A375 (cell line): ENCODE data around the gene ITGB3. TPM values are rescaled to one million over a fixed set of nuclear protein-coding genes. Genes with fewer than 3 reads are reported as not detected.

Experiments
- small RNA-seq: library from RNA; depleted of rRNA; stranded (forward); fragments of <200 nt; gene quantifications from one replicate; pipeline ENCODE3, GENCODE V24; 2014
- total RNA-seq: library from RNA; depleted of rRNA; stranded (reverse); fragments of >200 nt; shearing (Covaris generic); gene quantifications from 2 replicates; pipeline ENCODE4 v1.2.3, GENCODE V29; 2014; rRNA removed

ITGB3 gene
- total RNA-seq = 94.5 and 96.8 TPM in 2 replicates

DNA sequence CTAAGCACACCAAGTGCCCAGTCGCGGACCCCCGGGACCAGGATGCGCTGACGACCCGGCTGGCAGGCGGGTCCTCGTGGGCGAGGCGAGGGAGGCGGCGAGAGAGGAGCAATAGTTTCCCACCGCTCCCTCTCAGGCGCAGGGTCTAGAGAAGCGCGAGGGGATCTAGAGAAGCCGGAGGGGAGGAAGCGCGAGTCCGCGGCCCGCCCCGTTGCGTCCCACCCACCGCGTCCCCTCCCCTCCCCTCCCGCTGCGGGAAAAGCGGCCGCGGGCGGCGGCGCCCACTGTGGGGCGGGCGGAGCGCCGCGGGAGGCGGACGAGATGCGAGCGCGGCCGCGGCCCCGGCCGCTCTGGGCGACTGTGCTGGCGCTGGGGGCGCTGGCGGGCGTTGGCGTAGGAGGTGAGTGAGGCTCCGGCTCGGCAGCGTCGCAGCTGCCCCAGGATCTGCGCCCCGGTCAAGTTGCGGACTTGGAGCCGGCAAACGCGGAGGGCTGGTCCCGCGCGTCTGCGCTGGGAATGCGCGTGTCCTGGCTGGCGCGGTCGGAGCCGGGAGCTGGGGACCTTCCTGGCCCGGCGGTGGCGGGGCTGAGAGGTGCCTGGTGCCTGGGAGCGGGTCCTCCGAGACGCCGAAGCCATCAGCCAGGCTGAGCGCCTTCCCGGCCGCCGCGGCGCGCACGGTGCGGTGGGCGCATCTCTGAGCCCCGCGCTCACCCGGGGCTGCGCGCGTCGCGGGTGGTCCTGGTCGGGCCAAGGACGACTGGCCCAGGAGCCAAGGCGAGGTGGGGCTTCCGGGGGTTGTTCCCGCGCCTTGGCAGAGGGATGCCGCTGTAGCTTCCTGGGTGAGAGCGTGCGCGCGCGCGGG, at the start of gene ITGB3:
Gene ITGB3, plus strand, starts transcription at position 287 of the 862 bp plus-strand sequence. Its CDS starts 35 bp downstream, at position 322.

GRCh38 chr17:47208744-47209488, 44.7 kb upstream of the ITGB3 start, which contains the start of gene MYL4:
TSS of gene MYL4 (plus strand) at chr17:47209348. CDS start at chr17:47209423, 75 bp downstream.

GRCh38 chr17:47323382-47324223, 70.0 kb downstream of the ITGB3 start, which contains the start of gene EFCAB13:
TSS of gene EFCAB13 (plus strand) at chr17:47323955. CDS start at chr17:47328354, 4,399 bp downstream.

Small RNAs within 50 kb of the gene (small RNA-seq; reads per million reads assigned to genes)
- gene RNU7-186P = not detected

Other genes starting within 250 kb of the ITGB3 start
- gene CDC27, start 64.5 kb upstream of the ITGB3 start, total RNA-seq = 71.1 and 85.8 TPM in 2 replicates
- not detected in 2 replicates for gene MYL4, start 44.5 kb upstream of the ITGB3 start, total RNA-seq
- gene EFCAB13, start 70.1 kb downstream of the ITGB3 start, total RNA-seq = 4.6 and 8.4 TPM in 2 replicates